ENCODE data around the gene BUB1B.

GRCh38 chr15:40257656-40258450 is 97.0 kb downstream of the BUB1B start:
- TF ChIP-seq EZH2 (IDR thresholded peaks at IDR 0.05; ENCODE audit: borderline replicate concordance, low read depth, low read length, severe bottlenecking): no peak
- no peak for TF ChIP-seq CTCF (IDR thresholded peaks at IDR 0.05; ENCODE audit: borderline replicate concordance, extremely low read depth, low read length, poor library complexity, severe bottlenecking)
